A673 (cell line): ENCODE data around the gene NSRP1. TPM values are rescaled to one million over a fixed set of nuclear protein-coding genes. Genes with fewer than 3 reads are reported as not detected.

Experiments used
- BruUV-seq: library from RNA; stranded (reverse); fragments of 400-500 nt; replicated peaks from 2 replicates; lab custom pipeline; 2021; lab: Mats Ljungman, UMichigan
- CTCF ChIA-PET: fragments of 300-600 bp; sonication (Branson Sonifier 250); formaldehyde crosslinking; loops from one replicate; lab custom pipeline; 2022; ENCODE audit warnings: antibody characterized with exemption; lab: Charles Lee
- POLR2A ChIA-PET: fragments of 300-600 bp; sonication (Branson Sonifier 250); formaldehyde crosslinking; loops from one replicate; lab custom pipeline; 2022; ENCODE audit warnings: antibody characterized with exemption; ENCODE audit not compliant: low non-redundant PET; lab: Charles Lee
- DNase-seq: peaks from one replicate; pipeline ENCODE4 v3.0.0-alpha.2; 2015; ENCODE audit warnings: low spot score
- H3K27ac ChIP-seq: fragments of 200-600 bp; sonication (generic); 2 replicates; pipeline ENCODE4 v1.5.1; 2016; ENCODE audit warnings: mixed run types, low read depth, mild to moderate bottlenecking, mixed read lengths, antibody characterized with exemption, low read length; ENCODE audit not compliant: poor library complexity, severe bottlenecking
- H3K27me3 ChIP-seq: fragments of 200-600 bp; sonication (generic); replicated peaks from 2 replicates; pipeline ENCODE4 v1.6.1; 2017; ENCODE audit warnings: mixed run types, low read depth, mild to moderate bottlenecking, mixed read lengths, antibody characterized with exemption, low read length; ENCODE audit not compliant: insufficient read depth, poor library complexity
- H3K36me3 ChIP-seq: fragments of 200-600 bp; sonication (generic); 2 replicates; pipeline ENCODE4 v1.6.1; 2016; ENCODE audit warnings: mixed run types, mild to moderate bottlenecking, mixed read lengths, antibody characterized with exemption, low read length; ENCODE audit not compliant: insufficient read depth, poor library complexity, severe bottlenecking
- H3K4me1 ChIP-seq: fragments of 200-600 bp; sonication (generic); 2 replicates; pipeline ENCODE4 v1.6.1; 2017; ENCODE audit warnings: mixed run types, mild to moderate bottlenecking, mixed read lengths, antibody characterized with exemption, low read length; ENCODE audit not compliant: insufficient read depth, poor library complexity, severe bottlenecking
- H3K4me3 ChIP-seq: fragments of 200-600 bp; sonication (generic); 2 replicates; pipeline ENCODE4 v1.5.1; 2016; ENCODE audit warnings: low read depth, mixed run types, mild to moderate bottlenecking, mixed read lengths, low read length; ENCODE audit not compliant: poor library complexity, severe bottlenecking
- H3K9me3 ChIP-seq: fragments of 200-600 bp; sonication (generic); 2 replicates; pipeline ENCODE4 v1.6.1; 2016; ENCODE audit warnings: mixed run types, low read depth, mild to moderate bottlenecking, mixed read lengths, antibody characterized with exemption, low read length; ENCODE audit not compliant: poor library complexity, severe bottlenecking
- EZH2 ChIP-seq: fragments of 200-600 bp; sonication (generic); IDR thresholded peaks from 2 replicates; pipeline ENCODE4 v1.6.1; 2017; ENCODE audit warnings: borderline replicate concordance, low read depth, mild to moderate bottlenecking, mixed read lengths, antibody characterized with exemption, low read length; ENCODE audit not compliant: poor library complexity, severe bottlenecking
- intact Hi-C: fragments of 100-400 bp; cut with micrococcal nuclease; formaldehyde crosslinking; loops from one replicate; pipeline ENCODE4 v1.10.0; 2022; ENCODE audit not compliant: unreplicated experiment
- total RNA-seq: library from RNA; stranded (reverse); gene quantifications from 2 replicates; pipeline ENCODE4 v1.2.3, GENCODE V29; 2021
- TF ChIP-seq, protein P1 (sequence below): fragments of 300-800, 200-600 bp; sonication (generic); conservative IDR thresholded peaks from 2 replicates; pipeline ENCODE4 v1.5.1; 2017; ENCODE audit warnings: low read depth, mild to moderate bottlenecking, antibody characterized with exemption, low read length, moderate library complexity, mixed read lengths

Gene NSRP1
- total RNA-seq, 1 experiment from 2014 or later, result 43.5 TPM

DNA sequence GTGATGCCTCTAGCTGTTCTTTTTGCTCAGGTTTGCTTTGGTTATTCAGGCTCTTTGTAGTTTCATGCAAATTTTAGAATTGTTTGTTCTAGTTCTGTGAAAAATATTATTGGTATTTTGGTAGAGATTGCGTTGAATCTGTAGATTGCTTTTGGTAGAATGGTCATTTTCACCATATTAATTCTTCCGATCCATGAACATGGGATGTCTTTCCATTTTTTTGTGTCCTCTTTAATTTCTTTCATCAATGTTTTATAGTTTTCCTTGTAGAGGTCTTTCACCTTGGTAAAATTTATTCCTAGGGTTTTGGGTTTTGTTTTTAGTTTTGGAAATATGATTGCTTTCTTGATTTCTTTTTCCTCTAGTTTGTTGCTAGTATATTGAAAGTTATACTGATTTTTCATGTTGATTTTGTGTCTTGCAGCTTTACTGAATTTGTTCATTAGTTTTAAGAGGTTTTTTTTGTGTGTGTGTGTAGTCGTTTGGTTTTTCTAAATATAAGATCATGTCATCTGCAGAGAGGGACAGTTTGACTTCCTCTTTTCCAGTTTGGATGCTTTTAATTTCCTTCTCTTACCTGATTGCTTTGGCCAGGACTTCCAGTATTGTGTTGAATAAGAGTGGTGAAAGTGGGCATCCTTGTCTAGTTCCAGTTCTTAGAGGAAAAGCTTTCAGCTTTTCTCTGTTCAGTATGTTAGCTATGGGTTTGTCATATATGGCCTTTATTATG, 42.4 kb downstream of the NSRP1 start:
- H3K9me3 ChIP-seq, result peaks cover 11% of the 10 kb centered on the region
- ChIA-PET POLR2A (no interaction called here), CTCF (no interaction called here)
- no peak for DNase-seq
- no TSS peak for BruUV-seq
- peaks cover 8% of the 10 kb centered on the region for H3K4me1 ChIP-seq
- H3K27me3 ChIP-seq, result no peaks in the 10 kb centered on the region
- intact Hi-C loops, result no loop called here
- no peak overlapping the region for H3K27ac ChIP-seq
- peaks cover 20% of the 10 kb centered on the region for H3K36me3 ChIP-seq
- no peak overlapping the region for H3K4me3 ChIP-seq
- no peak for TF ChIP-seq EZH2
- TF ChIP-seq, protein P1, sequence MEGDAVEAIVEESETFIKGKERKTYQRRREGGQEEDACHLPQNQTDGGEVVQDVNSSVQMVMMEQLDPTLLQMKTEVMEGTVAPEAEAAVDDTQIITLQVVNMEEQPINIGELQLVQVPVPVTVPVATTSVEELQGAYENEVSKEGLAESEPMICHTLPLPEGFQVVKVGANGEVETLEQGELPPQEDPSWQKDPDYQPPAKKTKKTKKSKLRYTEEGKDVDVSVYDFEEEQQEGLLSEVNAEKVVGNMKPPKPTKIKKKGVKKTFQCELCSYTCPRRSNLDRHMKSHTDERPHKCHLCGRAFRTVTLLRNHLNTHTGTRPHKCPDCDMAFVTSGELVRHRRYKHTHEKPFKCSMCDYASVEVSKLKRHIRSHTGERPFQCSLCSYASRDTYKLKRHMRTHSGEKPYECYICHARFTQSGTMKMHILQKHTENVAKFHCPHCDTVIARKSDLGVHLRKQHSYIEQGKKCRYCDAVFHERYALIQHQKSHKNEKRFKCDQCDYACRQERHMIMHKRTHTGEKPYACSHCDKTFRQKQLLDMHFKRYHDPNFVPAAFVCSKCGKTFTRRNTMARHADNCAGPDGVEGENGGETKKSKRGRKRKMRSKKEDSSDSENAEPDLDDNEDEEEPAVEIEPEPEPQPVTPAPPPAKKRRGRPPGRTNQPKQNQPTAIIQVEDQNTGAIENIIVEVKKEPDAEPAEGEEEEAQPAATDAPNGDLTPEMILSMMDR, result no peak

DNA sequence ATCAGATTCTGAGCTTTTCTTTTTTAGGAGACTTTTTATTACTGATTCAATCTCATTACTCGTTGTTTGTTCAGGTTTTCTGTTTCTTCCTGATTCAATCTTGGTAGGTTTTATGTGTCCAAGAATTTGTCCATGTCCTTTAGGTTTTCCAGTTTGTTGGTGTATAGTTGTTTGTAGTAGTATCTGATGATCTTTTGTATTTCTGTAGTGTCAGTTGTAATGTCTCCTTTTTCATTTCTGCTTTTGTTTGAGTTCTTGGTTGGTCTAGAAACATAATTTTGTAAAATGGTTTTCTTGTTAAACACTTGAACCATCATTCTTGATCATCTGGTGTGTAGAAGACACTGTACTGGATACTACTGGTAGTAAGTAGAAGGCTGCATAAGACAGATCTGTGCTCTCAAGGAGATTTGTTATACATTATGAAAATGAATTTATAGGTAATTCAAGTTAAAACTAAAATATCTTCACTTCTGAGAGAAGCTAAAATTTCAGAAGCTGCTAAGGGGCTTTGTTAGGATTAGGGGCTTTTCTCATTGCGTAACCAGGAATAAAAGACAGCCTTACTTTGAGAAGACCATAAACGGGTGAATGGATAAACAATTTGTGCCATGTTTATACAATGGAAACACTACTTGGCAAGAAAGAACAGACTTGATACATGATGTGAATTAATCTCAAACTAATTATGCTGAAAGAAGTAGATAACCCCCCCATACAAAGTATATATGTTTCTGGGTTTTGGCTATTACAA, 44.0 kb downstream of the NSRP1 start:
- no peak for DNase-seq
- ChIA-PET POLR2A (no interaction called here), CTCF (no interaction called here)
- BruUV-seq, result no TSS peak
- Histone ChIP-seq H3K4me3 (no peak overlapping the region), H3K27ac (no peak overlapping the region), H3K27me3 (no peaks in the 10 kb centered on the region), H3K4me1 (peaks cover 17% of the 10 kb centered on the region), H3K36me3 (peaks cover 20% of the 10 kb centered on the region), H3K9me3 (peaks cover 11% of the 10 kb centered on the region)
- TF ChIP-seq, protein P1, result no peak
- no peak for TF ChIP-seq EZH2
- intact Hi-C loops, result no loop called here

DNA sequence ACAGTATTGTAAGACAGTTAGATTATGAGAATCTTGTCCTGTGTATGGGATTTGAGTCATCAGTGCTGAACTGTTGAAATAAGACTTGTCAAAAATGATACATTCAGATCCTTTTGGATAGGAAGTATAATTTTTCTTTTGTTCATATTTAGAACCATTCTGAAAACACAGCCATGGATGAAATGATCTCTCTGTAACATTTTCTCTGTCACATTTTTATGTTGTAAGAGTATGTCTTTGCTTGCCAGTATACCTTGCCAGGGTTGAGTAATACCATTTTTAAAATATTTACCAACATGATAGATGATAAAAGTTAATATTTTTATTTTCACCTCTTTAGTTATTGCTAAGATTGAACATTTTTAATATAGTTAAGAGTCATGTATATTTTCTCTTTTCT, 45.0 kb downstream of the NSRP1 start:
- Histone ChIP-seq H3K9me3 (peaks cover 11% of the 10 kb centered on the region), H3K36me3 (peaks cover 20% of the 10 kb centered on the region), H3K4me3 (no peak overlapping the region), H3K27me3 (no peaks in the 10 kb centered on the region), H3K4me1 (peaks cover 23% of the 10 kb centered on the region), H3K27ac (no peak overlapping the region)
- no TSS peak for BruUV-seq
- no peak for DNase-seq
- ChIA-PET CTCF (no interaction called here), POLR2A (no interaction called here)
- intact Hi-C loops, result no loop called here
- TF ChIP-seq EZH2, result no peak
- TF ChIP-seq, protein P1, result no peak
